GM12874 (cell line): ENCODE results near the gene SRPK1.

ENCODE experiments used
- TF ChIP-seq, protein P1 (sequence below): IDR thresholded peaks from 2 replicates; pipeline ENCODE4 v1.5.1; 2011; ENCODE audit warnings: low read depth, mild to moderate bottlenecking, control low read depth, low read length, moderate library complexity; ENCODE audit not compliant: insufficient read depth

Gene SRPK1

DNA sequence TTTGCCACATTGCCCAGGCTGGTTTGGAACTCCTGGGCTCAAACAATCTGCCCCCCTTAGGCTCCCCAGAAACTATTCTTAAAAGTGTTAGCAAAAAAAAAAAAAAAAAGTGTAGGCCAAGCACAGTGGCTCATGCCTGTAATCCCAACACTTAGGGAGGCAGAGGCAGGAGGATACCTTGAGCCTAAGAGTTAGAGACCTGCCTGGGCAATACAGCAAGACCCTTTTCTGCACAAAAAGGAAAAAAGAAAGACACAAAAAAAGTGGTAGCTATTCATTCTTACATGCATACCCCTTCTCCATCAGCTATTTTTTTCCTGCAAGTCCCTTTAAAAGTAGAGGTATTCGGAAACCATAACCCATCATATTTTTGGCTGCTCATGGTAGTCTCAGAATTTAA, 3.2 kb upstream of the SRPK1 start:
- TF ChIP-seq, protein P1, sequence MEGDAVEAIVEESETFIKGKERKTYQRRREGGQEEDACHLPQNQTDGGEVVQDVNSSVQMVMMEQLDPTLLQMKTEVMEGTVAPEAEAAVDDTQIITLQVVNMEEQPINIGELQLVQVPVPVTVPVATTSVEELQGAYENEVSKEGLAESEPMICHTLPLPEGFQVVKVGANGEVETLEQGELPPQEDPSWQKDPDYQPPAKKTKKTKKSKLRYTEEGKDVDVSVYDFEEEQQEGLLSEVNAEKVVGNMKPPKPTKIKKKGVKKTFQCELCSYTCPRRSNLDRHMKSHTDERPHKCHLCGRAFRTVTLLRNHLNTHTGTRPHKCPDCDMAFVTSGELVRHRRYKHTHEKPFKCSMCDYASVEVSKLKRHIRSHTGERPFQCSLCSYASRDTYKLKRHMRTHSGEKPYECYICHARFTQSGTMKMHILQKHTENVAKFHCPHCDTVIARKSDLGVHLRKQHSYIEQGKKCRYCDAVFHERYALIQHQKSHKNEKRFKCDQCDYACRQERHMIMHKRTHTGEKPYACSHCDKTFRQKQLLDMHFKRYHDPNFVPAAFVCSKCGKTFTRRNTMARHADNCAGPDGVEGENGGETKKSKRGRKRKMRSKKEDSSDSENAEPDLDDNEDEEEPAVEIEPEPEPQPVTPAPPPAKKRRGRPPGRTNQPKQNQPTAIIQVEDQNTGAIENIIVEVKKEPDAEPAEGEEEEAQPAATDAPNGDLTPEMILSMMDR, result no peak

DNA sequence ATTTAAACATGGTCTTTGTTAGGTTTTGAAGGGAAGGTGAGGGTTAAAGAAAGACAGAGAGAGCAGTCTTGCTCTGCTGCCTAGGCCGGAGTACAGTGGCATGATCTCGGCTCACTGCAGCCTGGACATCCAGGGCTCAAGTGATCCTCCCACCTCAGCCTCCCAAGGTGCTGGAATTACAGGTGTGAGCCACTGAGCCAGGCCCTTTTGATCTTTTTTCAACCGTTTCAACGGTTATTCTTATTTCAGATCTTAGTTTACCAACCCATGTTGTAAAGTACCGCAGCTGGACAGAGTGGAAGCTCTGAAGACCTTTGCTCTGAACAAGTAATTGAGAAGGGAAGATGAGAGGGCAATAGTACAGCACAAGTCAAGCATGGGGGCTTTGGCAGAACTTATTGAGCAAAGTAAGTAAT, 1.2 kb upstream of the SRPK1 start:
- TF ChIP-seq, protein P1, result no peak

DNA sequence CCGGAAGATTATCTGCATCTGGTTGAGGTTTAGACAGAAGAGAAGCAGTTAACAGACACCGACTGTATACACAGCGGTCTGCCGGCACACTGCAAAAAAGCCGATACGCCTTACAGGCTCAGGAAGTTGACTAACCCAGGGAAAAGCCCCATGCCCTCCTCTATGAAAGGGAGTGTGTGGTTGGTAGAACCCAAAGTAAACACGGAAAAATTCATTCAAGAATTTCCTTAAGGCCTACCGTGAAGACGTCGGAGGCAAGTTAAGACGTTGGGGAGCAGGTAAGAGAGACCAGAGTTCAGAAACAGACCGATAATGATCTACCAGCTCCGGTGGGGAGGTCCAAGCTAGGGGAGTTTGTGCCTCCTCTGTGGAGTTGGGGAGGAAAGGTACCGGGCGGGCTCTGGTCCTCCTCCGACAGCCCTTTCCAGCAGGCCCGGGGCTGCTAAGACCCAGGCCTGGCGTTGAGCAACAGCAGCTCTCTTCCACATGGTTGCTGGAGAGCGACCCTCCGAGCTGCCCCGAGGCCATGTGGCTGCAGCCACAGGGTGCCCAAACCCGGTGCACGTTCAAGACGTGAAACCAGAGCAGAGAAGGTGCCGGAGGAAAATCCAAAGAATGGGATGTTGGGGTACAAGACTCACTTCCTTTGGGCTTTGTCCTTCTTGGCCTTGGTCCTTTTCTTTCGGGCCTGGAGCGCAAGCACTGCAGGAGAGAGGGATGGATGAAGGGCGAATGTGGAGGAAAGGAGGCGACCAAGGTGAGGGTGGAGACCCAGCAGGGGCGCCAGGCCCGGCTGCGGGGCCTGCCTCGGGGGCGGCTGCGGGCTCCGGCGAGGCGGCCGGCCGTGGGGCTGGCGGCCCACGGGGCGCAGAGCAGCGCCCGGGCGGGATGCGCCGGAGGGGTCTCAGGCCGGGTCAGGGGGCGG, 809 bp downstream of the SRPK1 start:
- TF ChIP-seq, protein P1, result no peak

DNA sequence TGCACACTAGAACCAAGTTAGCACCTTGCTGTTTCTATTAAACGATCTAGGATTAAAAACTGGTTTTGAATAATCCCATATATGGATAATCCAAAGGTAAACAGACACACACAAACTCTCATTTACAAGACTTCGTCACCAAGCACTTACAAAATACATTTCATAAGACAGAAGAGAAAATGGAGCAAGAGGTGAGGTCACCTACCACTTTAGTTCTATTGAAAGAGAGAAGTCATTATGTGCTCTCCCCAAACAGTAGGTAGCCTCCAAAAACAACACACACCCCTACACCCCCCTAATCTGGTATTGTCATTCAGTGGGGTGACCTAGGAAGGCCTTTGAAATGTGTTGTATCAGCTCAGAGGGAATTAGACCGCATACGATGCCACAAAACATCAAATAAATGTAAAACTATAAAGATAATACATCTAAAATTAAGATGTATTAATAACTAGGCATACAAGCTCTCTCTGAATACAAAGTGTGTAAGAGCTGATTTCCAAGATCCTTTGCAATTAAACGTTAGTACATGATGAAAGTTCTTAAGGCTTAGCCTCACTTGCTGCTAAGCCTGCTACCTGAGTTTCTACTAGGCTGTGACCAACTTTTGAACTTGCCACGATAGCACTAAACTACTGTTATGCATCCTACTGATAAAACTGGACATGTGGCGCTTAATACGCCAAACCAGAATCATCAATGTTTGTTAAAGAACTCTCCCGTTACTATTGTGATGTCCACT, 1.6 kb downstream of the SRPK1 start:
- TF ChIP-seq, protein P1, result no peak

DNA sequence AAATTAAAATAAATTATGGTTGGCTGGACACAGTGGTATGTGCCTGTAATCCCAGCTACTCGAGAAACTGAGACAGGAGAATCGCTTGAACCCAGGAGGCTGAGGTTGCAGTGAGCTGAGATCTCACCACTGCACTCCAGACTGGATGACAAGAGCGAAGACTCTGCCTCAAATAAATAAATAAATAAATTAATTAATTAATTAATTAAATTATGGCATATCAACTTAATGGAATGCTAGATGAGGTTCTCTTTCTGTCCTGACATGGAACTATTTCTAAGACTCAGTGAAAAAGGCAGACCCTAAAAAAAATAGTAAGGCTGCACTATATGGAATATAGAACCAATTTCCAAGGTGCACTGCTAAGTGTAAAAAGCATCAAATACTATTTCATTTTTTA, 4.8 kb downstream of the SRPK1 start:
- TF ChIP-seq, protein P1, result no peak

DNA sequence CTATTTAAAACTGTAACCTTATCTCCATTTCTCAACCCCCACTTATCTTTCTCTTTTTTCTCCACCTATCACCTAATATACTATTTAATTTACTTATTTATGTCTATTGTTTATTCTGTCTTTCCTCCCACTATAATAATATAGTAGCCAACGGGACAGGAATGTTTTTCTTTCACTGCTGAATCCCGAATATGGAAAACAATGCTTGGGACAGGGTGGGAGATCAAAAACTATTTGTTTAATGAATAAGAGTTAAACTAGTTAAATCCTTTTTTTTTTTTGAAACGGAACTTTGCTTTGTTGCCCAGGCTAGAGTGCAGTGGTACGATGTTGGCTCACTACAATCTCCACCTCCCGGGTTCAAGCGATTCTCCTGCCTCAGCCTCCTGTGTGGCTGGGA, 6.4 kb downstream of the SRPK1 start:
- TF ChIP-seq, protein P1, result no peak

DNA sequence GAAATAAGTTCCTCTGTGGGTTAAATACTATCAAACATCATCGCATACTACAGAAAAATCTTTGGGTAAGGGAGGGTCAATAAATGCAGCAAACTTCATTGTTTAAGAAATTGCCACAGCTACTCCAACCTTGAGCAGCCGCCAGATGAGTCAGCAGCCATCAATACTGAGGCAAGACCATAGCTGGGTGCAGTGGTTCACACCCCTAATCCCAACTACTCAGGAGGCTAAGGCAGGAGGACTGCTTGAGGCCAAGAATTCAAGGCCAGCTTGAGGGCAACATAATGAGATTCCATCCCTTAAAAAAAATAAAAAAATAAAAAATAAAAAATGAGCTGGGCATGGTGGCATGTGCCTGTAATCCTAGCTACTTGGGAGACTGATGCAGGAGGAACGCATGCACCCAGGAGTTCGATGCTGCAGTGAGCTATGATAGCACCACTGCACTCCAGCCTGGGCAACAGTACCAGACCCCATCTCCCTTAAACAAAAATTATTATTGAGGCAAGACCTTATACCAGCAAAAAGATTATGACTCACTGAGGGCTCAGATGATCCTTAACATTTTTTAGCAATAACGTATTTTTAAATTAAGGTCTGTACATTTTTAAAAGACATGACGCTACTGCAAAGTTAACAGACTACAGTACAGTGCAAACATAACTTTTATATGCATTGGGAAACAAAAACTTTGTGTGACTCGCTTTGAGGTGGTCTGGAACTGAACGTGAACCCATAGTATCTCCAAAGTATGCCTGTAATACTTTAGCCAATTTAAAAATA, 8.8 kb downstream of the SRPK1 start:
- TF ChIP-seq, protein P1, result no peak
